Amniotic stem cell (primary cell): Measurements from ENCODE around the gene FATE1.

Source experiments
- DNase-seq: peaks from one replicate; lab custom pipeline; 2025; lab: John Stamatoyannopoulos, UW

The FATE1 gene

GRCh38 chrX:151704041-151704663 is 11.7 kb upstream of the FATE1 start:
- no peak for DNase-seq

GRCh38 chrX:151708821-151709220 is 7.0 kb upstream of the FATE1 start:
- DNase-seq = no peak

- DNase-seq = no peak
Measured at GRCh38 chrX:151710457-151710856, 5.4 kb upstream of the FATE1 start.

- no peak for DNase-seq
Measured at GRCh38 chrX:151711154-151711553, 4.7 kb upstream of the FATE1 start.

GRCh38 chrX:151711787-151712186 is 4.0 kb upstream of the FATE1 start:
- DNase-seq = no peak

- DNase-seq = no peak
Measured at GRCh38 chrX:151712253-151712652, 3.6 kb upstream of the FATE1 start.

GRCh38 chrX:151713849-151714248 is 2.0 kb upstream of the FATE1 start:
- DNase-seq = no peak

- no peak for DNase-seq
Measured at GRCh38 chrX:151714362-151714761, 1.5 kb upstream of the FATE1 start.

- no peak for DNase-seq
Measured at GRCh38 chrX:151722241-151722846, 6.5 kb downstream of the FATE1 start.

GRCh38 chrX:151723156-151723760 is 7.4 kb downstream of the FATE1 start:
- DNase-seq = no peak

GRCh38 chrX:151724563-151725337 is 8.9 kb downstream of the FATE1 start:
- no peak for DNase-seq

GRCh38 chrX:151725338-151725614 is 9.4 kb downstream of the FATE1 start:
- no peak for DNase-seq

GRCh38 chrX:151726751-151727150 is 10.9 kb downstream of the FATE1 start:
- no peak for DNase-seq

GRCh38 chrX:151727346-151727745 is 11.5 kb downstream of the FATE1 start:
- DNase-seq = no peak

- DNase-seq = no peak
Measured at GRCh38 chrX:151729056-151729725, 13.4 kb downstream of the FATE1 start.

- DNase-seq = no peak
Measured at GRCh38 chrX:151734446-151734845, 18.6 kb downstream of the FATE1 start, which contains the start of gene CNGA2. CNGA2 (plus strand) TSS chrX:151734746; CDS start chrX:151738484, 3,738 bp downstream.

- DNase-seq = no peak
Measured at GRCh38 chrX:151735219-151735618, 19.4 kb downstream of the FATE1 start.

GRCh38 chrX:151736685-151737084 is 20.9 kb downstream of the FATE1 start:
- no peak for DNase-seq

- DNase-seq = no peak
Measured at GRCh38 chrX:151737494-151737893, 21.7 kb downstream of the FATE1 start.

GRCh38 chrX:151738751-151739150 is 22.9 kb downstream of the FATE1 start:
- no peak for DNase-seq

- DNase-seq = no peak
Measured at GRCh38 chrX:151741606-151742005, 25.8 kb downstream of the FATE1 start.

- DNase-seq = no peak
Measured at GRCh38 chrX:151742311-151742710, 26.5 kb downstream of the FATE1 start.
